Activated naive CD8-positive, alpha-beta T cell treated with anti-CD3 and anti-CD28 coated beads, Interleukin-2, amount 10 ng/mL, durations not matched to agents 7 days and 5 days (primary cell): ENCODE results near the gene OTOP1. TPM values are rescaled to one million over a fixed set of nuclear protein-coding genes. Genes with fewer than 3 reads are reported as not detected.
A peak's percentile ranks its signal among the peaks of the same experiment; 100 is the strongest.
"Not testable (repeated sequence)": the region's sequence is repeated elsewhere in the genome, so short reads cannot be mapped to it uniquely, and the experiment has no call there.

ENCODE experiments used
- ATAC-seq: fragments of 150-1000 bp; cut with Tn5 transposase; one replicate; pipeline ENCODE4 v1.10.0; 2021; ENCODE audit warnings: low read depth, moderate library complexity
- POLR2A ChIA-PET: fragments of 350-600 bp; sonication (Branson Sonifier 250); formaldehyde crosslinking; loops from one replicate; lab custom pipeline; 2021; ENCODE audit warnings: antibody characterized with exemption; lab: Charles Lee
- DNase-seq: peaks from one replicate; pipeline ENCODE4 v3.0.0; 2021
- H3K27ac Mint-ChIP-seq: one replicate; pipeline ENCODE4 v1.8.0; 2022; ENCODE audit warnings: mild to moderate bottlenecking, mixed read lengths
- H3K27me3 Mint-ChIP-seq: one replicate; pipeline ENCODE4 v1.8.0; 2022; ENCODE audit warnings: mild to moderate bottlenecking, moderate library complexity, mixed read lengths
- H3K36me3 Mint-ChIP-seq: one replicate; pipeline ENCODE4 v1.8.0; 2021; ENCODE audit warnings: mild to moderate bottlenecking, mixed read lengths
- H3K4me1 Mint-ChIP-seq: one replicate; pipeline ENCODE4 v1.8.0; 2021; ENCODE audit warnings: mixed read lengths
- H3K4me3 Mint-ChIP-seq: one replicate; pipeline ENCODE4 v1.8.0; 2022; ENCODE audit warnings: mild to moderate bottlenecking, moderate library complexity, mixed read lengths
- H3K9me3 Mint-ChIP-seq: one replicate; pipeline ENCODE4 v1.8.0; 2021; ENCODE audit warnings: mixed read lengths
- total RNA-seq, 2 experiments: library from RNA; stranded (reverse); gene quantifications; one replicate each; pipeline ENCODE4 v1.2.3, GENCODE V29; 2021

The OTOP1 gene
- total RNA-seq, 2 experiments from 2014 or later, result not detected

- POLR2A ChIA-PET, result no interaction called here
- Mint-ChIP-seq H3K4me1 (no peaks in the 10 kb centered on the region), H3K27ac (no peak overlapping the region), H3K9me3 (no peaks in the 10 kb centered on the region), H3K36me3 (no peaks in the 10 kb centered on the region), H3K27me3 (peaks cover 24% of the 10 kb centered on the region), H3K4me3 (no peak overlapping the region)
- DNase-seq (no peak), ATAC-seq (no peak)
Measured at GRCh38 chr4:4216648-4217047, 10.1 kb downstream of the OTOP1 start.

GRCh38 chr4:4213674-4214073 lies 13.1 kb downstream of the OTOP1 start:
- H3K4me1 Mint-ChIP-seq, H3K9me3 Mint-ChIP-seq, POLR2A ChIA-PET, ATAC-seq, H3K27ac Mint-ChIP-seq, H3K4me3 Mint-ChIP-seq, DNase-seq, H3K36me3 Mint-ChIP-seq: not testable (repeated sequence)
- H3K27me3 Mint-ChIP-seq, result peaks cover 30% of the 10 kb centered on the region

GRCh38 chr4:4206204-4206603 lies 20.5 kb downstream of the OTOP1 start:
- Mint-ChIP-seq H3K9me3 (no peaks in the 10 kb centered on the region), H3K4me3 (no peak overlapping the region), H3K36me3 (no peaks in the 10 kb centered on the region), H3K27me3 (peaks cover 29% of the 10 kb centered on the region), H3K4me1 (no peaks in the 10 kb centered on the region), H3K27ac (no peak overlapping the region)
- DNase-seq, result no peak
- no peak for ATAC-seq
- POLR2A ChIA-PET, result no interaction called here

GRCh38 chr4:4204401-4204745 lies 22.4 kb downstream of the OTOP1 start:
- no peak for ATAC-seq
- no peak overlapping the region for H3K27ac Mint-ChIP-seq
- H3K27me3 Mint-ChIP-seq, result peaks cover 21% of the 10 kb centered on the region
- no peak overlapping the region for H3K4me3 Mint-ChIP-seq
- H3K36me3 Mint-ChIP-seq, result no peaks in the 10 kb centered on the region
- no peaks in the 10 kb centered on the region for H3K4me1 Mint-ChIP-seq
- POLR2A ChIA-PET, result no interaction called here
- no peak for DNase-seq
- no peaks in the 10 kb centered on the region for H3K9me3 Mint-ChIP-seq

GRCh38 chr4:4203688-4204400 lies 22.9 kb downstream of the OTOP1 start:
- no peaks in the 10 kb centered on the region for H3K36me3 Mint-ChIP-seq
- no peaks in the 10 kb centered on the region for H3K9me3 Mint-ChIP-seq
- POLR2A ChIA-PET, result no interaction called here
- no peak overlapping the region for H3K4me3 Mint-ChIP-seq
- peaks cover 21% of the 10 kb centered on the region for H3K27me3 Mint-ChIP-seq
- ATAC-seq (no peak), DNase-seq (no peak)
- no peaks in the 10 kb centered on the region for H3K4me1 Mint-ChIP-seq
- H3K27ac Mint-ChIP-seq, result no peak overlapping the region

GRCh38 chr4:4202510-4202909 lies 24.2 kb downstream of the OTOP1 start:
- H3K27me3 Mint-ChIP-seq, result peaks cover 14% of the 10 kb centered on the region

GRCh38 chr4:4200624-4201023 lies 26.1 kb downstream of the OTOP1 start:
- POLR2A ChIA-PET, result no interaction called here
- Mint-ChIP-seq H3K27me3 (peaks cover 5% of the 10 kb centered on the region), H3K36me3 (no peaks in the 10 kb centered on the region), H3K4me3 (no peak overlapping the region), H3K27ac (no peak overlapping the region), H3K9me3 (peaks cover 2% of the 10 kb centered on the region), H3K4me1 (no peaks in the 10 kb centered on the region)
- no peak for ATAC-seq
- no peak for DNase-seq

More at GRCh38 chr4:4202510-4202909, 24.2 kb downstream of the OTOP1 start:
- Mint-ChIP-seq H3K9me3 (no peaks in the 10 kb centered on the region), H3K4me3 (no peak overlapping the region), H3K4me1 (no peaks in the 10 kb centered on the region), H3K27ac (no peak overlapping the region), H3K36me3 (no peaks in the 10 kb centered on the region)
- POLR2A ChIA-PET, result no interaction called here
- ATAC-seq, result no peak
- no peak for DNase-seq

GRCh38 chr4:4195354-4195753 lies 31.4 kb downstream of the OTOP1 start:
- no peak for ATAC-seq
- POLR2A ChIA-PET, result no interaction called here

GRCh38 chr4:4188557-4188956 lies 38.2 kb downstream of the OTOP1 start:
- peaks cover 13% of the 10 kb centered on the region for H3K27me3 Mint-ChIP-seq
- H3K36me3 Mint-ChIP-seq, POLR2A ChIA-PET, DNase-seq, H3K9me3 Mint-ChIP-seq, H3K27ac Mint-ChIP-seq, H3K4me1 Mint-ChIP-seq, ATAC-seq, H3K4me3 Mint-ChIP-seq: not testable (repeated sequence)

More at GRCh38 chr4:4195354-4195753, 31.4 kb downstream of the OTOP1 start:
- DNase-seq, result no peak
- Mint-ChIP-seq H3K27me3 (peaks cover 7% of the 10 kb centered on the region), H3K9me3 (peaks cover 2% of the 10 kb centered on the region), H3K27ac (no peak overlapping the region), H3K4me1 (peaks cover 3% of the 10 kb centered on the region), H3K4me3 (no peak overlapping the region), H3K36me3 (no peaks in the 10 kb centered on the region)

GRCh38 chr4:4185528-4185927 lies 41.2 kb downstream of the OTOP1 start:
- DNase-seq, result no peak
- Mint-ChIP-seq H3K27ac (no peak overlapping the region), H3K4me3 (no peak overlapping the region), H3K4me1 (peaks cover 1% of the 10 kb centered on the region), H3K36me3 (no peaks in the 10 kb centered on the region), H3K27me3 (peaks cover 18% of the 10 kb centered on the region), H3K9me3 (no peaks in the 10 kb centered on the region)
- no peak for ATAC-seq
- POLR2A ChIA-PET, result no interaction called here

GRCh38 chr4:4182835-4183568 lies 43.7 kb downstream of the OTOP1 start:
- no peak for ATAC-seq
- POLR2A ChIA-PET, result no interaction called here
- Mint-ChIP-seq H3K27me3 (peaks cover 17% of the 10 kb centered on the region), H3K27ac (no peak overlapping the region), H3K36me3 (no peaks in the 10 kb centered on the region), H3K9me3 (no peaks in the 10 kb centered on the region), H3K4me3 (no peak overlapping the region), H3K4me1 (peaks cover 1% of the 10 kb centered on the region)
- DNase-seq, result peak; percentile 58

- DNase-seq (no peak), ATAC-seq (no peak)
- H3K27ac Mint-ChIP-seq, result no peak overlapping the region
- H3K4me3 Mint-ChIP-seq, result no peak overlapping the region
- POLR2A ChIA-PET, result no interaction called here
- no peaks in the 10 kb centered on the region for H3K9me3 Mint-ChIP-seq
- H3K4me1 Mint-ChIP-seq, result no peaks in the 10 kb centered on the region
- H3K36me3 Mint-ChIP-seq, result no peaks in the 10 kb centered on the region
- peaks cover 3% of the 10 kb centered on the region for H3K27me3 Mint-ChIP-seq
Measured at GRCh38 chr4:4170596-4171150, 56.1 kb downstream of the OTOP1 start.

- H3K27ac Mint-ChIP-seq, DNase-seq, H3K36me3 Mint-ChIP-seq, H3K4me1 Mint-ChIP-seq, ATAC-seq, H3K4me3 Mint-ChIP-seq, H3K27me3 Mint-ChIP-seq, POLR2A ChIA-PET, H3K9me3 Mint-ChIP-seq: not testable (repeated sequence)
Measured at GRCh38 chr4:4167981-4168780, 58.5 kb downstream of the OTOP1 start.
